HUDEP-2 (cell line): ENCODE measurements around the gene PLK4.

Source experiments
- DNase-seq, 76 experiments: peaks; one replicate each; lab custom pipeline; 2025; ENCODE audit not compliant: unreplicated experiment in 76 of 76; lab: John Stamatoyannopoulos, UW

The PLK4 gene

GRCh38 chr4:127880763-127881562 lies at the start of gene PLK4:
Gene PLK4, plus strand, starts transcription at chr4:127880893. Its CDS starts 242 bp downstream, at chr4:127881135.
- DNase-seq = peak; percentile 29 to 98 (median 93)

- no peak for DNase-seq
Measured at GRCh38 chr4:127832585-127832984, 48.1 kb upstream of the PLK4 start.

- peak in 1 of 76 experiments; percentile 5 for DNase-seq
Measured at GRCh38 chr4:127843704-127844600, 36.7 kb upstream of the PLK4 start.

- DNase-seq = peak in 55 of 76 experiments; percentile 1 to 64 (median 24)
Measured at GRCh38 chr4:127844601-127845116, 36.0 kb upstream of the PLK4 start.

GRCh38 chr4:127846061-127846460 lies 34.6 kb upstream of the PLK4 start:
- DNase-seq = peak in 30 of 76 experiments; percentile 0 to 68 (median 18)

GRCh38 chr4:127846765-127847164 lies 33.9 kb upstream of the PLK4 start:
- DNase-seq = no peak

- no peak for DNase-seq
Measured at GRCh38 chr4:127849505-127850234, 31.0 kb upstream of the PLK4 start.

GRCh38 chr4:127852661-127853060 lies 28.0 kb upstream of the PLK4 start:
- no peak for DNase-seq

- DNase-seq = peak in 9 of 76 experiments; percentile 2 to 29 (median 8)
Measured at GRCh38 chr4:127856196-127856812, 24.4 kb upstream of the PLK4 start.

- peak in 8 of 76 experiments; percentile 2 to 27 (median 12) for DNase-seq
Measured at GRCh38 chr4:127856813-127857447, 23.8 kb upstream of the PLK4 start.

GRCh38 chr4:127857641-127858040 lies 23.1 kb upstream of the PLK4 start:
- DNase-seq = no peak

GRCh38 chr4:127868196-127868595 lies 12.5 kb upstream of the PLK4 start:
- DNase-seq = no peak

- DNase-seq = no peak
Measured at GRCh38 chr4:127870281-127870680, 10.4 kb upstream of the PLK4 start.

- peak in 1 of 76 experiments; percentile 5 for DNase-seq
Measured at GRCh38 chr4:127870688-127871087, 10.0 kb upstream of the PLK4 start.

- no peak for DNase-seq
Measured at GRCh38 chr4:127875791-127876190, 4.9 kb upstream of the PLK4 start.

- DNase-seq = no peak
Measured at GRCh38 chr4:127881563-127881864, 821 bp downstream of the PLK4 start.

GRCh38 chr4:127888559-127888958 lies 7.9 kb downstream of the PLK4 start:
- no peak for DNase-seq

- peak in 1 of 76 experiments; percentile 0 for DNase-seq
Measured at GRCh38 chr4:127889903-127890302, 9.2 kb downstream of the PLK4 start.

- no peak for DNase-seq
Measured at GRCh38 chr4:127896069-127896468, 15.4 kb downstream of the PLK4 start.

- no peak for DNase-seq
Measured at GRCh38 chr4:127896528-127896927, 15.8 kb downstream of the PLK4 start.
